M059J (cell line): ENCODE data around the gene RAB12. TPM values are rescaled to one million over a fixed set of nuclear protein-coding genes. Genes with fewer than 3 reads are reported as not detected.
"Not testable (repeated sequence)": the region's sequence is repeated elsewhere in the genome, so short reads cannot be mapped to it uniquely, and the experiment has no call there.

Source experiments
- DNase-seq: peaks from one replicate; pipeline ENCODE4 v3.0.0-alpha.2; 2012; ENCODE audit warnings: low read depth
- total RNA-seq: library from RNA; depleted of rRNA; stranded (reverse); fragments of >200 nt; shearing (Covaris generic); gene quantifications from 2 replicates; pipeline ENCODE4 v1.2.3, GENCODE V29; 2014

Gene RAB12
- total RNA-seq, 1 experiment from 2014 or later, result 96.1 TPM

DNA sequence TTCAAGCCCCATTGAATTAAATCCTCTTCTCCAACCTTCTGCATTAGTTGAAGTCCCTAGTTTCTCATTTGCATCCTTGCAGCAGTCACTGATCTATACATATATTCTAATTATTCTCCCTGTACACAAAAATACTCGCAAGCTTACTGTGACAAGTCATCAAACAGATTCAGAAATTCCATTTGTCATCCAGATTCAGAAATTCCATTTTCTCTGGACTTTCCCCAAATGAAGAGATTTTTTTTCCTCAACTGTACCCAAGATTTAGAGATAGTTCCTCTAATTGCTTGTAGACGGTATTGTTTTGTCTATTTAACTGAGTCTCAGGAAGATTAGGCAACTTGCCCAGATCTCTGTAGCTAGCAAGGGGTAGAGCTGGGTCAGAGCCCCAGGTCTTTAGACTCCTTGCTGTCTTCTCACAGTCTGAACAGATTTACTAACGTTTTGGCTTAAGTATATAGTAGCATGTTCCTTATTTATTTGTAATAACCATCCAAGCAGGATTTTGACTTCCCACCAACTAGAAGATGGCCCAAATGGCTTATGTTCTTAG, 34.2 kb downstream of the RAB12 start:
- DNase-seq, result peak; percentile 64

DNA sequence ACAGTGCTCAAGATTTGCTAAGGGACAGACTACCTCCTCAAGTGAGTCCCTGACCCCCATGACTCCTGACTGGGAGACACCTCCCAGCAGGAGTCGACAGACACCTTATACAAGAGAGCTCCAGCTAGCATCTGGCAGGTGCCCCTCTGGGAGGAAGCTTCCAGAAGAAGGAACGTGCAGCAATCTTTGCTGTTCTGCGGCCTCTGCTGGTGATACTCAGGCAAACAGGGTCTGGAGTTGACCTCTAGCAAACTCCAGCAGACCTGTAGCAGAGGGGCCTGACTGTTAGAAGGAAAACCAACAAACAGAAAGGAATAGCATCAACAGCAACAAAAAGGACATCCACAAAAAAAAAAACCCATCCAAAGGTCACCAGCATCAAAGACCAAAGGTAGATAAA, 38.1 kb downstream of the RAB12 start:
- DNase-seq, result not testable (repeated sequence)

DNA sequence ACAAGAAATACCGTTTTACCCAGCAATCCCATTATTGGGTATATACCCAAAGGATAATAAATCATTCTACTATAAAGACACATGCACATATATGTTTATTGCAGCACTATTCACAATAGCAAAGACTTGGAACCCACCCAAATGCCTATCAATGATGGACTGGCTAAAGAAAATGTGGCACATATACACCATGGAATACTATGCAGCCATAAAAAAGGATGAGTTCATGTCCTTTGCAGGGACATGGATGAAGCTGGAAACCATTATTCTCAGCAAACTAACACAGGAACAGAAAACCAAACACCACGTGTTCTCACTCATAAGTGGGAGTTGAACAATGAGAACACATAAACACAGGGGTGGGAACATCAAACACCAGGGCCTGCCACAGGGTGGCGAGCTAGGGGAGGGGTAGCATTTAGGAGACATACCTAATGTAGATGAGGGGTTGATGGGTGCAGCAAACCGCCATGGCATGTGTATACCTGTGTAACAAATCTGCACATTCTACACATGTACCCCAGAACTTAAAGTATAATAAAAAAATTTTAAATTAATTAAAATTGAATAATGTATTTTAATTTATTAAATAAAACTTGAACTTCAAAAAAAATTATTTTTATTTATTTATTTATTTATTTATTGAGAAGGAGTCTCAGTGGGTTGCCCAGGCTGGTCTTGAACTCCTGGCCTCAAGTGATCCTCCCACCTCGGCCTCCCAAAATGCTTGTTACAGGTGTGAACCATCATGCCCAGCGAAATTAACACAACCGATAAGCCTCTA, 42.4 kb downstream of the RAB12 start:
- DNase-seq, result not testable (repeated sequence)

DNA sequence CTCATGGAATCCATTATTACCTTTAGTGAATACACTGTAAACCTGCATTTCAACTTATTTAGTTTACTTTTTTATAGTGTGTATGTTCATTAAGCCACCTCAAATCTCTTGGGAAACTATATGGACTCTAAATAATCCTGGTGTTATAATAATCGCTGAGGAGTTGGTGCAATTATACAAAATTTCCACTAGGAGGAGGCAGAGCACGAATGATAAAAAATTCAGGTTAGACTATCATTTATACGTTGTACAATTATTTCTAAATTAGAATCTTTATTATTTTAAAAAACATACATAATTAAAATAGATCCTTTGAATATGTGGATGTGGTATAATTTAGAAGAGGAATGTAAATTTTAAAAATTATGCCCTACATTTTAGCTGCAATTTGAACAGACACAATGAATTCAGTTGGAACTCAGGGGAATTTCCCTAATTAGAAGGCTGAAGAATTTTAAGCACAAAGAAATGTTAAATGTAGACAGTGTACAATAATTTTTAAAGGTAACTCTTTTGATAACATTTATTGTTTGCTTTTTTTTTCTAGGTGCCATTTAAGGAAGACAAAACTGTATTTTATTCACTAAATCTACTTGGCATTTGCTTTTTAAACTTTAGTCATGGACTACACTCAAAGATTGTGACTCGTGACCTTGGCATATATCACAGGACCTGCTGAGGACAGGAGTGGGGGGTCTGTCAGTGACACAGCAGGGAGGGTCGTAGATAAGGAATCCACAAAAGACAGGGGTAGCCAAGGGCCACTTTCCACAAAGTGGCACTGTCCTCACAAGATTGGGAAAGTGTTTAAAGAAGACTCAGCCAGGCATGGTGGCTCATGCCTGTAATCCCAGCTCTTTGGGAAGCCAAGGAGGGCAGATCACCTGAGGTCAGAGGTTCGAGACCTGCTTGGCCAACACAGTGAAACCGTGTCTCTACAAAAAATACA, 45.5 kb downstream of the RAB12 start:
- no peak for DNase-seq

- DNase-seq, result no peak
Observed at GRCh38 chr18:8656232-8656631, 47.0 kb downstream of the RAB12 start.

DNA sequence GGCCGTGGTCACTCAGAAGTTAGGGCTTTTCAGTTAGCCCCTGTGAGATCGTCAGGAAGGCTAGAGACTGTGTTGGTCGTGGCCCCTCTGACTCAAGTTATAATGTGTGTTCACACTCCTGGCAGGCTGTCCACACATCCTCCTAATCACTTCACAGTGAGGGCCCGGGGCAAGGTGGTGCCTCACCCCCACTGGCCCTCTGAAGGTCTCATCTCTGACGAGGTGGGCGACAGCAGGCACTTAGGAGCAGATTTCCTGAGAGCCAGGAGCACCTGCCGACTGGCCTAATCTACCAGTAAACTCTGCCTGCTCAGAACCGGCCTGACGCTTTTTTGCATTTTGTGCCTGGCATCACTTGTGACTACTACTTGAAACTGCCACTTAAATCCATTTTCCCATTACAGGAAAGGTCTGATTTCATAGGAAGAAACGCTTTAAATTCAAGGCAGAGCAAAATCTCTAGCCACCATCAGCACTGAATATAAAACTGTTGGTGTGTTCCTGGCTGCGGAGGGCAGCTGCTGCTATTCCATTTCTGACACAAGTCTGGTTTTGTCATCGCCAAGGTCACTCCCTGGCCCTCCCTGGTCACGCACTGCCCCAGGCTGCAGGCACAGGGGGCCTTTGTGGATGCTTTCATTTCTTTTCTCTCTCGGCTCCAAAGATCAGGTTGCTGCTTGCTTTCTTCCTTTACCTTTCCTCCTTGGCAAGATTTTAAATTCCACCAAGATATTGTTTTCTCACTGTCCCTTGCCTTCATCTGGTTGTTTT, 48.0 kb downstream of the RAB12 start:
- DNase-seq, result no peak

DNA sequence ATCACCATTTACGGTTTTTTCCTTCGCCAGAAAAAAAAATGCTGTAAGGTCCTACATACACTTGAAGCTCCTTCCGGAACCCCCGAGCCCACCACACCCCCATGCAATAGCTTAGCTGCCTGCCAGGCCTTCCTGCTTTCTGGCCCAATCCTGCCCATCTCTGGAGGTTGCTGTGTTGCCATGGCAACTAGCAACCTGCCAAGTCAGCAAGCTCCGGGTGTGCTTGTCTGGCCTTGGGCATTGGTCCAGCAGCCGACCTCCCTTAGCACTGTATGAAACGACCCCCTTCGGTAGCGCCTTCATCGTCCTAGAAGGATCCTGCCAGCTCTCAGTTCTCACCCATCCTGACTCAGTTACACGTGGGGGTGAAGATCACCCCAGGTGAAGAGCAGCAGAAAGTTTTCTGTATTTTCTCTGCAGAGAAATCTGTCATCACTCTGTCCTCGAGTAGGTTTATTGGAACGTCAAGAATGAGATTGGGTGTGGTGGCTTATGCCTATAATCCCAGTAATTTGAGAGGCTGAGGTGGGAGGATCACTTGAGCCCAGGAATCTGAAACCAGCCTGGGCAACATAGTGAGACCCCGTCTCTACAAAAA, 48.7 kb downstream of the RAB12 start:
- no peak for DNase-seq

DNA sequence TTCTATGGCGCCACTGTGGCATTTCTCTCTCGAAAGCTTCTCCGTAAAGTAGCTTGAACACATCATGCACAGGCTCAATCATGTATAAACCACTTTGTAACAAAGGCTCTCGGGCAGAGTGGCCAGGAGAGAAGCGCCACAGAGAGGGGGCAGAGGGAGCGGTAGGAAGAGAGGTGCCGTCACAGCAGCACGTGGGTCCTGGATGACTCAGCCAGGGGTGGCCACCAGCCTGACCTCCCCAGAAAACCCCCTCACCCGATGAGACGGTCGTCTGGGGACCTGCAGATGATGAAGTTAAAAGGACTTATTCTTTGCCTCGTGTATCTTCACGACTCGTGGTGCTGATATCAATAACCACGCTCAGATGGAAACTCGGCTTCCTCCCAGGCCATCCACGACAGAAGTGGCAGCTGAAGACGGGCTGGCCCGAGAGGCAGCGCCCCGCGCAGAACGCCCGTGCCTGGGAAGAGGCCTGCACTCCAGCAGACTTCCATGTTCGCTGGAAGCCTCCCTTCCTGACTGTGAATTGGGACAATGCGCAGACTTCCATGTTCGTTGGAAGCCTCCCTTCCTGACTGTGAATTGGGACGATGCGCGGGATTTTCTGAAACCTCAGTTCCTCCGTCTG, 49.7 kb downstream of the RAB12 start:
- DNase-seq, result no peak

DNA sequence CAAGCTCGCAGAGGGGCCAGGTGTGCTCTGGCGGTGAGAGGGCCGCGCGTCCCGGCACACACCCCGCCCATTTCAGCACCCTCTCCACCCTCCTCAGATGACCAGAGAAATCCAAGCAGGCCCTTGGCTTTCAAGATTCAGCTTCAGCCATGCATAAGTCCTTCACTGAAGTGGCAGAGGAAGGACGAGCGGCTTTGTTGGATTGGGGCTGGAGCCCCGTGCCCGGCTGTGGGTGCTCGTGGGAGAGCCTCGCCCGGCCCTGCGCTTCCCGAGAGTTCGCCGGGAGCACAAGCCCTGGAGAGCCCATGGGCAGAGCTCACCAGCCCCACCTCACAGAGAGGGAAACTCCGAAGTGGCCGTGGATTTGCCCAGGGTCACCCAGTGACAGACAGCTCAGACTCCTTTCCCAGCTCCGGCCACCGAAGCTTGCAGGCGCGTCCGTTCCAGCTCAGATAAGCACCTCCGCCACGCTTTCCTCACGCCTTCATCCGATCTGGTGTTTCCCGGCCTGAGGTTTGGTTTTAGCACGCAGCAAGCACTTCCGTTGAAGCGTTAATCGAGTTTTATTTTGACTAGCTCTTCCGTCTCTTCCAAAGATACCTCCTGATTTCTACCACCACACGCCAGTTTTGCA, 50.5 kb downstream of the RAB12 start:
- no peak for DNase-seq

GRCh38 chr18:8660316-8660715, 51.1 kb downstream of the RAB12 start:
- no peak for DNase-seq

DNA sequence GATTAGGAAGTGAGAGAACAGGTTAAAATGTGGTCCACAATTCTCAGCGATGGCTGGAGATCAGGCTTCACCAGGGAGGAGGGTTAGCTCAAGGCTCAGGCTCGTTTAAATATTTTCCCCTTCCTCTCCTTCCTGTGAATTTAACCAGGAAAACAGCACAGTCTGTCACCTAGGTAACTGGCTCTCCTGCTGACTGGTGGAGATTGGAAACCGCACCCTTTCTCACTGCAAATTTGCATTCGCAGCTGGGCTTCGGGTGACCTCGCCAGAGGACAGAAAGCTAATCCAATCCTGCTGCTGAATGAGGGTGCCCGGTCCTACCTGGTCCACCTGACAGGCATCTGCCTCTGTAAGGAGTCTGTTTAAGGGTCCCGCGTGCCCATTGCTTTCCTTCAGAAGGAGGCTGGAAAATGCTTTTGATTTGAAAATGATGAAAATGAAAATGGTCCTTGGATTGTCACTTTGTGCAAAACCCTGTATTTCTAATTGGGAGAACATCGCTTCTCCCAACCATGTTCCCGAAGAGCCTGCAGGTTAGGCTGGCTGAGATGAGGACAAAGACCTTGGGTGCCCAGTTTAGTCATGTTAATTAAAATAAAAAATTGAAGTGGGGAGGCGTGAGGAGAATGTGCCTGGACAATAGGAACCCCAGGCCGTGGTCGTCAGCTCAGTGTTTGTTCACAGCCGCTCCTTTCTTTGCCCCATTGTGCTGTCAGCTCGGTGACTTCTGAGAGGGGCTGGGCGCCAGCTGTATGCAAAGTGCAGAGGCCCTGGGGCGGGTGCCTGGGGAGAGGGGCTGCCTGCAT, 52.7 kb downstream of the RAB12 start:
- DNase-seq, result peak; percentile 83

DNA sequence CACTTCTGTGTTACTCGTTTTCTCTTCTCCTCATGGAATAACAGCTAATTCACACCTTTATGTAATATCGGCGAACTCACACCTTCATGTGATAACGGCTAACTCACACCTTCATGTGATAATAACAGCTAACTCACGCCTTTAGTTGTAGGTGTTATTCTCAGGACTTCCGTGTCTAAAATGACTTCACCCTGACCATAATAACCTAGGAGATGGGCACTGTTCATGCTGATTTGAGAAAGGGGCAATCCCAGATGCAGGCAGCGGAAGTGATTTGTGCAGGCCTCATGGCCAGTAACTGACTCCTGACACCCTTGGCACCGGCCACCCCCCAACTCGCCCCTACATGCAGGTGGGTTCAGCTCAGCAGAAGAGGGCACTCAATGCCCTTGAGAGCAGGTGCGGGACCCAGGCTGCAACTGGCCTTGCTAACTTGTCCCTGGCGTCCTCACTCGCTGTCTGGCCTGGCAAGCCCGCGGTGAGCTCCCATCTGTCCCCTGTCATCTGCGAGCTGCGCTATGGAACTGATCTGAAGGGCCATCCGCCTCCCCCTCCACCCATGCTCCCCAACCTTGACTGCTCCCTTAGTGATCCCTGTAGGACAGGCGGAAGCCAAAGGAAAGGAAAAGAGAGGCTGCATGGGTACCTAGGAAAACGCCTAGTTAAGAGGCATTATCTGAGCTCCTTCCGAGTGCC, 53.5 kb downstream of the RAB12 start:
- no peak for DNase-seq

DNA sequence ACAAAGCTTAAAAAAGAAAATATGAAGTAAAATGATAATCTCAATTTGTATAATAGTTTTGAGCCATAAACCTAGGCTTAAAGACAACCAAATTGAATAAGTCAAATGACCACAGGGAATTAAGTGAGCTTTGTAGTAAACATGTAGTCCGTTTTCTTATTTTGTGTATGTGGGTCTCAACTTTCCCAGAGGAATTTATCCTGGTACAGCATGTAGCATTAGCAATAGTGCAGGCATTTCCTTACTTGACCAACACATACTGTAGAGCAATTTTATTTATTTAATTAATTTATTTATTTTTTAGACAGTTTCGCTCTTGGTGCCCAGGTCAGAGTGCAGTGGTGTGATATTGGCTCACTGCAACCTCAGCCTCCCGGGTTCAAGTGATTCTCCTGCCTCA, 58.6 kb downstream of the RAB12 start:
- DNase-seq, result no peak

GRCh38 chr18:8668381-8668780, 59.1 kb downstream of the RAB12 start:
- DNase-seq, result no peak

- no peak for DNase-seq
Observed at GRCh38 chr18:8669571-8669970, 60.3 kb downstream of the RAB12 start.

GRCh38 chr18:8673256-8674209, 64.3 kb downstream of the RAB12 start:
- DNase-seq, result peak; percentile 28

DNA sequence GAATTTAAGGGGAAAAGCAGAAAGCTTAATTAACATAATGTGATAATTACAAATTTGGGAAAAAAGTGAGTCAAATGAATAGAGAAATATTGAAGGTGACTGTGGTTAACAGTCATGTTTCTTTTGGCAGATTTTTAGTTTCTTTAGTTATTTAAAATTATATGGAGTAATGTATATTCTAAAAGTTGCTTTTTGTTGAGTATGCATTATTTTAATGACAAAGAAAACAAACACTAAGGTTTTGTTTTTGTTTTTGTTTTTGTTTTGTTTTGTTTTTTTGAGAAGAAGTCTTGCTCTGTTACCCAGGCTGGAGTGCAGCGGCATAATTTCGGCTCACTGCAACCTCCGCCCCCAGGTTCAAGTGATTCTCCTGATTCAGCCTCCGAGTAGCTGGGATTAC, 65.8 kb downstream of the RAB12 start:
- DNase-seq, result no peak

DNA sequence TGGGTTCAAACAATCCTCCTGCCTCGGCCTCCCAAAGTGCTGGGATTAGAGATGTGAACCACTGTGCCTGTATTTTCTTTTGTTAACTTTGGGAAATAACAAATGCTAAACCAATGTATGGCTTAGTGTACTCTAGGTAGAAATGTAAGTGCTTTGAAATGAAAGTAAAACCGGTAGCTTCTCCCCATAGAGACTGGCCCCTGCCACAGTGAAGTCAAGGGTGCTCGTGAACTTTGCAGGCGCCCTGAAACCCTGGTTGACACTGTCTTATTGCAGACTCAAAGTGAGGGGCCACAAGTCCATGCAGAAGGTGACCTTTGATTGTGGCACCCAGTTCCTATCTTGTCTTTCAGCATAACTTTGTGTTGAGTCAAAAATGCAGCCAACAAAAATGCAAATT, 72.0 kb downstream of the RAB12 start:
- no peak for DNase-seq
